ENCODE measurements around the gene TXN2.

The TXN2 gene

GRCh38 chr22:36470162-36470993, 11.1 kb downstream of the TXN2 start:
- no peak for TF ChIP-seq POLR2A (IDR thresholded peaks at IDR 0.05; ENCODE audit: low read length)
- no peak for TF ChIP-seq GATA1 (IDR thresholded peaks at IDR 0.05; ENCODE audit: low read depth, low read length)
- peak; percentile 84 to 91 for DNase-seq

DNA sequence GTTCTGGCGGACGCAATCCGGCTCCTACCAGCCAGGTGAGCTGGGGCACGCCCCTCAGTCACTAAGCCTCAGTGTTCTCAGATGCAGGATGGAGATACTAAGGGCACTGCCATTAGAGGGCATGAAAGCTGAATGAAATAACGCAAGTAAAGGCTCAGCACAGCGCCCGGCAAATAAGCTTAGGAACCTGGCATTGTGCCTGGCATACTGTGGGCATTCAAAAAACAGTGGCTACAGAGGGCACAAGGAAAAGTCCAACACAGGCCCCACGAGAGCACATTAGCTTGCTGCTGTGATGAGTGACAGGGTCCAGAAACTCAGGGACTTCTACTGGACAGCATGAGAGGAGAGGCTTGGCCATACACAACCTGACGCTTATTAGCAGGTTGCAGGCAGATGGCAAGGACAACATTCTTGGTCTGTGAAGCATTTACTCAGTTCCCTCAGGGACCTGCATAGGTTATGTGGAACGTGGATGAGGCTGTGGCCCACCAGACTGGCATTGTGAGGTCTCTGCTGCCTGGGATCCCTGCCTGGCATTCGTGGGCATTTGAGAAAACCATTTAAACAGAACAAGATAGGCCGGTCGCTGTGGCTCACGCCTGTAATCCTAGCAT, 12.2 kb downstream of the TXN2 start:
- no peak for DNase-seq
- TF ChIP-seq POLR2A (IDR thresholded peaks at IDR 0.05; ENCODE audit: low read length) = no peak
- TF ChIP-seq GATA1 (IDR thresholded peaks at IDR 0.05; ENCODE audit: low read depth, low read length) = no peak

- no peak for DNase-seq
- TF ChIP-seq POLR2A (IDR thresholded peaks at IDR 0.05; ENCODE audit: low read length) (no peak), GATA1 (IDR thresholded peaks at IDR 0.05; ENCODE audit: low read depth, low read length) (no peak)
Observed at GRCh38 chr22:36467946-36468345, 13.5 kb downstream of the TXN2 start.

GRCh38 chr22:36467042-36467810, 14.2 kb downstream of the TXN2 start:
- DNase-seq = no peak
- TF ChIP-seq POLR2A (IDR thresholded peaks at IDR 0.05; ENCODE audit: low read length) (no peak), GATA1 (IDR thresholded peaks at IDR 0.05; ENCODE audit: low read depth, low read length) (no peak)

DNA sequence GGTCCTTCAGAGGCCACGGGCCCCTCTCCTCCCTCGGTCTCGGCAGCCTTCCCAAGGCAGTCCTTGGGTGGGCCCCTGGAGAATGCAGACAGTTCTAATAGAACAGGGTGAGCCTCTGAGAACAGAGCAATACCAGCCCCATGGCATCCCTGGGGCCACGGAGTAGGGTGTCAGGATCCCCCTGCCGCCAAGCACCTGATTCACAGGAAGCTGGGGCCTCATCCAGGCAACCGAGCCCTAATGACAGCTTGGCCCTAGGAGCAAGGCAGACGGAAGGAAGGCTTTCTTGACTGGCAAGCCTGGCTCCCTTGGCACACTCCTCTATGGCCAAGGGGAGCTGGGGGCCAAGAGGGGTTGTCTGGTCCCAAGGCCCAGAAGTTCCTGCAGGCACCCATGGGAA, 15.2 kb downstream of the TXN2 start:
- TF ChIP-seq POLR2A (IDR thresholded peaks at IDR 0.05; ENCODE audit: low read length) (no peak), GATA1 (IDR thresholded peaks at IDR 0.05; ENCODE audit: low read depth, low read length) (no peak)
- DNase-seq = no peak

DNA sequence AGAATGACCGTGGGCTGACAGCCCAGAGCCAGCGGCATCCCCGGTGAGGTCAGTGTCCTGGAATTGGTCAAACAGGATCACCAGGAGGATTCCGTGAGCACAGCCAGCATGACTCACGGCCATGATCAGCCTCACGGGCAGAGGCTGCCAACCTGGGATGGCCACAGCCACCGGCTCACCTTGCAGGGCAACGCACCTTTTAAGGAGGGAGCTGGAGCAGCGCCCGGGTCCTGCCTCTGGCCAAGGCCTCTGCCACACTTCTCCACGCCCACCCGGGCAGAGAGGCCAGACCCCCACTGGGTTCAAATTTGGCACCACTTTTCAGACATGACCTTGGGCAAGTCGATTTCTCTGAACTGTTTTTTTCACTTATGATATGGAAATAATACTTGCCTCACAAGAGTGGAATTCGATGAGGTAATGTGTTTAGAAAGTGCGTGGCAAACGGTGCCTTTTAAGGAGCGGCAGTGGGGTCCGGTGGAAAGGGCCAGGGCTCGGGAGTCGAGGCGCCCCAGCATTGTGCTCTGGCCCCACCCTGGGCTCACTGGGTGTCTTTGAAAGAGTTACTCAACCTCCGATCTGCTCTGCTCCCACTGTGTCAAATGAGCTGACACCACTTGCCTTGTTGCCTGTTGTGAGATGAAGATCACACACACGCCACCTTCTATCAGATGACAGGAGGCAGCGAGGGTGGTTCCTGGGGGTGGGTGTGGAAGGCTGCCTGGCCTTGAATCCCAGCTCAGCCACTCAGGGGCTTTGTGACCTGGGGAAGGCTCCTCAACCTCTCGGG, 16.0 kb downstream of the TXN2 start:
- no peak for DNase-seq
- TF ChIP-seq GATA1 (IDR thresholded peaks at IDR 0.05; ENCODE audit: low read depth, low read length) (no peak), POLR2A (IDR thresholded peaks at IDR 0.05; ENCODE audit: low read length) (no peak)

- TF ChIP-seq POLR2A (IDR thresholded peaks at IDR 0.05; ENCODE audit: low read length) (no peak), GATA1 (IDR thresholded peaks at IDR 0.05; ENCODE audit: low read depth, low read length) (no peak)
- no peak for DNase-seq
Observed at GRCh38 chr22:36464715-36465231, 16.7 kb downstream of the TXN2 start.

DNA sequence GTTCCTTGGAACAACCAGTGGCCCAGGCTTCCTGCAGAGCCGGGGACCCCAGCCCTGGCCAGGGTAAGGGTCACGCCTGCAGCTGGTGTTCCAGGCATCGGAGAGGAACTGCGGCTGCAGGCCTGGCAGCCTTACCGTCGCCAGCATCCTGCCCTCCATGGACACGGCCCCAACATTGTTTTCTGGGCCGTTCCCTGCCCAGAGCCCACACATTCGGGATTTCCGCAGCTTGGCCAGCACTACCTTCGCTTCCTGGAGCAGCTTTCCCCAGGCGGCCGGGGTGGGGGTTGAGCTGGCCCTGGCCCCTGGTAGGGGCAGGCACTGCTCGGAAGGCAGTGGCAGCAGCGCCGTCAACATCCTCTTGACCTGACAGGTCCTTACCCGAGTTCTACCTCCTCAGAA, 17.7 kb downstream of the TXN2 start:
- TF ChIP-seq POLR2A (IDR thresholded peaks at IDR 0.05; ENCODE audit: low read length) = no peak
- no peak for DNase-seq

- no peak for DNase-seq
- TF ChIP-seq GATA1 (IDR thresholded peaks at IDR 0.05; ENCODE audit: low read depth, low read length) (no peak), POLR2A (IDR thresholded peaks at IDR 0.05; ENCODE audit: low read length) (no peak)
Observed at GRCh38 chr22:36461665-36462649, 19.5 kb downstream of the TXN2 start.

DNA sequence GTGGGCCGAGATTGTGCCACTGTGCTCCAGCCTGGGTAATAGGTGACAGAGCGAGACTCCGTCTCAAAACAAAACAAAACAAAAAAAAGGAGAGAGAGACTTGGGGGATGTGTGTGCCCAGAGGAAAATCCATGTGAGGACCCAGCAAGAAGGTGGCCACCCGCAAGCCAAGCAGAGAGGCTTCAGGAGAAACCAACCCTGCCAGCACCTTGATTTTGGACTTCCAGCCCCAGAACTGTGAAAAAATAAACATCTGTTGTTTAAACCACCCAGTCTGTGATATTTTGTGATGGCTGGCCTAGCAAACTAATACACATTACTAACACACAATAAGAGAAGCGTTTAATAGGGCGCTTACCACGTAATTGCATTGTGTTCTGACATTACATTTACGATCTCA, 21.2 kb downstream of the TXN2 start:
- no peak for DNase-seq
- TF ChIP-seq POLR2A (IDR thresholded peaks at IDR 0.05; ENCODE audit: low read length) (no peak), GATA1 (IDR thresholded peaks at IDR 0.05; ENCODE audit: low read depth, low read length) (no peak)

GRCh38 chr22:36457688-36458450, 23.6 kb downstream of the TXN2 start:
- TF ChIP-seq GATA1 (IDR thresholded peaks at IDR 0.05; ENCODE audit: low read depth, low read length) (no peak), POLR2A (IDR thresholded peaks at IDR 0.05; ENCODE audit: low read length) (no peak)
- no peak for DNase-seq

- TF ChIP-seq POLR2A (IDR thresholded peaks at IDR 0.05; ENCODE audit: low read length) = no peak
- no peak for TF ChIP-seq GATA1 (IDR thresholded peaks at IDR 0.05; ENCODE audit: low read depth, low read length)
Observed at GRCh38 chr22:36456464-36456845, 25.0 kb downstream of the TXN2 start.

More at GRCh38 chr22:36456464-36456845, 25.0 kb downstream of the TXN2 start:
- DNase-seq = no peak

Data from erythroblast (primary cell).